ENCODE data around the gene AP2A1. TPM values are rescaled to one million over a fixed set of nuclear protein-coding genes. Genes with fewer than 3 reads are reported as not detected.

AP2A1 gene
- total and polyA plus RNA-seq, 9 of the 15 experiments (the other 6 are each of a cell fraction or from before 2014, with no cell fraction given): 0.55 to 150 (median 31.9) TPM

- TF ChIP-seq BRF2 (IDR thresholded peaks at IDR 0.05; ENCODE audit: borderline replicate concordance, insufficient read depth, insufficient read length) (no peak), ZFX (CRISPR knock-in tag; IDR thresholded peaks at IDR 0.05) (no peak), MED1 (CRISPR knock-in tag; IDR thresholded peaks at IDR 0.05; ENCODE audit: borderline replicate concordance) (no peak), ZNF518B (CRISPR knock-in tag; IDR thresholded peaks at IDR 0.05) (no peak), IRF1 (CRISPR knock-in tag; IDR thresholded peaks at IDR 0.05; ENCODE audit: borderline replicate concordance) (no peak), ESRRA (IDR thresholded peaks at IDR 0.05; ENCODE audit: borderline replicate concordance, low read depth) (0 out of 2 replicates have a peak, but pooled peaks have one; percentile 24), KLF16 (IDR thresholded peaks at IDR 0.05) (no peak), TSHZ1 (CRISPR knock-in tag; IDR thresholded peaks at IDR 0.05) (no peak), ARID4B (CRISPR knock-in tag; IDR thresholded peaks at IDR 0.05) (no peak)
Measured at GRCh38 chr19:49727217-49728030, 39.4 kb upstream of the AP2A1 start (continued).
